IPS-18a (cell line): ENCODE measurements around the gene TMEM209.
"Not testable (repeated sequence)": the region's sequence is repeated elsewhere in the genome, so short reads cannot be mapped to it uniquely, and the experiment has no call there.

ENCODE experiments used
- H3K27ac ChIP-seq: one replicate; pipeline ENCODE4 v1.5.1; 2013; ENCODE audit warnings: low read length
- H3K27me3 ChIP-seq: one replicate; pipeline ENCODE4 v1.6.1; 2013; ENCODE audit warnings: mild to moderate bottlenecking, low read length; ENCODE audit not compliant: control insufficient read depth, insufficient read depth
- H3K36me3 ChIP-seq: one replicate; pipeline ENCODE4 v1.6.1; 2013; ENCODE audit warnings: low read depth, low read length; ENCODE audit not compliant: control insufficient read depth
- H3K4me1 ChIP-seq: one replicate; pipeline ENCODE4 v1.6.1; 2013; ENCODE audit warnings: low read depth, low read length; ENCODE audit not compliant: control insufficient read depth
- H3K4me3 ChIP-seq: one replicate; pipeline ENCODE4 v1.5.1; 2013; ENCODE audit warnings: low read length
- H3K9ac ChIP-seq: one replicate; pipeline ENCODE4 v1.6.1; 2013; ENCODE audit warnings: mild to moderate bottlenecking, low read length, moderate library complexity
- H3K9me3 ChIP-seq: one replicate; pipeline ENCODE4 v1.6.1; 2013; ENCODE audit warnings: low read depth, low read length; ENCODE audit not compliant: control insufficient read depth

Gene TMEM209

DNA sequence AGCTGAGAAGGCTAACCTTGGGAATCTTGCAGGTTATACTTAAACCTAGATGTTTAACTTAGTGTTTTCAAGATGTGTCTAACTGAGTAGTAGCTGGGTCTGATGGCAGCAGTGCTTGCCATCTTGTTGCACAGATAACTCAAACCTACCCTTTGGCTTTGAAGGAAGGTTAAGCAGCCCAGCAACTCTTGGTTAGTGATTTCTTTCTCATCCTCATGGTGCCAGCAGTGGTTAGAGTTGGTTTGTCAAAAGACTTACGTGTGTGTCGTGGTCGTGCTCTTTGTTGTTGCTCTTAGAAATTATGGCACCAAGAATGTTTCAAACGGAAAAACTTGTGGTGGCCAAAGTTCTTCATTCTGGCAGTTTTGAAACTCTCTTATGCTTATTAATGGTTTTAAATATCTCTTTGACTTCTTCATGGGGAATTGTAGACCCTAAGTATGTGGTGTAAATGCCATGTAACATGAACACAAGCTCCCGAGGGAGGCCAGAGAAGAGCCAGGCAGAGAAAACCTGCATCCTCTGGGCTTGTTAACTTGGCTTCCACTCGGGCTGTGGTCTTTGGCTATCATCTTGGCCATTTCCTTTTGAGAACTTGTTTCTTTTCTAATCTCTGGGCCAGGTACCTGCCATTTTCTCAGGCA is 73.9 kb downstream of the TMEM209 start:
- no peak overlapping the region for H3K4me3 ChIP-seq
- no peak overlapping the region for H3K9ac ChIP-seq
- H3K36me3 ChIP-seq = peaks cover 10% of the 10 kb centered on the region
- H3K27me3 ChIP-seq = no peaks in the 10 kb centered on the region
- no peaks in the 10 kb centered on the region for H3K4me1 ChIP-seq
- H3K9me3 ChIP-seq = no peaks in the 10 kb centered on the region
- H3K27ac ChIP-seq = no peak overlapping the region

DNA sequence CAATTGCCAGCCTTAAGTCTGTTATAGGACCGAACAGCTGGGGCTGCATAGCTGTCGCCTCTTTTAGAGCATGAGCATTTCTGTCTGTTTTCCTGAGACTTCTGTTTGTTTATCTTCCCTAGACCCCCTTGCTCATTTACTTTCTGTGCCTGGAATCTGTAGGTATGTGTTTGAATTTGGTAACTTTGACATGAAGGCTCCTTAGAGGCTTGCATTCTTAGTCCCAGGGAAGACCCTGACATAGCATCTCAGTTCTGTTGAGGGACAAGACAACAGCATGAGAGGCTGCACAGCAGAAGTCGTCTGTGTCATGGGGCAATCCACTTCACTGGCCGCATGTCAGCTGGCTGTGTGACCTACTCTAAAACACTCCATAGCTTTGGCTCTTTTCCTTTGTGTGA is 76.2 kb downstream of the TMEM209 start:
- Histone ChIP-seq H3K27ac (no peak overlapping the region), H3K9ac (no peak overlapping the region), H3K27me3 (no peaks in the 10 kb centered on the region), H3K4me3 (no peak overlapping the region), H3K36me3 (peaks cover 23% of the 10 kb centered on the region), H3K4me1 (no peaks in the 10 kb centered on the region), H3K9me3 (no peaks in the 10 kb centered on the region)

DNA sequence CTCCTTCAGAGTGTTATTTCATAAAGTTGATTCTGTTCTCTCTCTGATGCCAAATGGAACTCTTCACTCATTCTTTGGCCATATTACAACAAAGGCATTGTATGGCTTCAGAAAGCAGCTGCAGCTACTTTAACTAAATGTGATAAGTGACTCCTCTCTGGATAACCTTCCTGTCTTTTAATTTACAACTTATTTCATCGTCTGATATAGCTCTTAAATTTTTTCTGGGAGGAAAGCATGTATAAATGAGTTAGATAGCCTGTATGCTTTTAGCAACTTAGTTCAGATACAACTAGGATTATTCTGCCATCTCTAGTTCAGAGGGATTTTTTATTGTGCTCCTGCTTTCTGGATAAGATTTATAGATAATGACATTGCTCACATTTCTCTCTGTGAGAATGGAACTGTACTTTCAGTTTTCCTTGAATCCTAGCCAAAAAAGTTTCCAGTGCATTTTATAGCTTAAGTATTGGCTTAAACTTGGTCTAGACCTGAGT is 77.3 kb downstream of the TMEM209 start:
- no peak overlapping the region for H3K27ac ChIP-seq
- H3K4me3 ChIP-seq = no peak overlapping the region

DNA sequence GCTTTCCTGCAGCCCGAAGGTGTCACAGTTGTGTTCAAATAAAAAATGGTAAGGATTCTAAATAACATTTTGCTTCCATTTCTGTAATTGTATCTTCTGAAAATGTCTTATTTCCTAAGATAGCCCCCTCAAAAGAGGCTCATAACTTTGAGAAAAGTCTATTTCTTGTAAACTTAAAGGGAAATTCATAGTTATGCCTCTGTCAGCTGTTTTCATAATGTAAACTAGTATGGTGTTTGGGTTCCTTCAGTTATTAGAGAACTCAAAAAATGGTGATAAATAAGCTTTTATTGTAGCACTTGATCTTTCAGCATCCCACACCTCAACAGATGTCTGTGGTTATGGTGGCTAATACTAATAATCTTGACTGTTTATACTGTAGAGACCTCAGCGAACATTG is 77.8 kb downstream of the TMEM209 start:
- no peak overlapping the region for H3K27ac ChIP-seq
- no peaks in the 10 kb centered on the region for H3K27me3 ChIP-seq
- H3K4me1 ChIP-seq = no peaks in the 10 kb centered on the region
- peaks cover 24% of the 10 kb centered on the region for H3K36me3 ChIP-seq
- H3K9ac ChIP-seq = no peak overlapping the region
- no peaks in the 10 kb centered on the region for H3K9me3 ChIP-seq
- H3K4me3 ChIP-seq = no peak overlapping the region

More for the DNA sequence above, 77.3 kb downstream of the TMEM209 start:
- Histone ChIP-seq H3K4me1 (no peaks in the 10 kb centered on the region), H3K9ac (no peak overlapping the region), H3K27me3 (no peaks in the 10 kb centered on the region), H3K9me3 (no peaks in the 10 kb centered on the region), H3K36me3 (peaks cover 23% of the 10 kb centered on the region)

DNA sequence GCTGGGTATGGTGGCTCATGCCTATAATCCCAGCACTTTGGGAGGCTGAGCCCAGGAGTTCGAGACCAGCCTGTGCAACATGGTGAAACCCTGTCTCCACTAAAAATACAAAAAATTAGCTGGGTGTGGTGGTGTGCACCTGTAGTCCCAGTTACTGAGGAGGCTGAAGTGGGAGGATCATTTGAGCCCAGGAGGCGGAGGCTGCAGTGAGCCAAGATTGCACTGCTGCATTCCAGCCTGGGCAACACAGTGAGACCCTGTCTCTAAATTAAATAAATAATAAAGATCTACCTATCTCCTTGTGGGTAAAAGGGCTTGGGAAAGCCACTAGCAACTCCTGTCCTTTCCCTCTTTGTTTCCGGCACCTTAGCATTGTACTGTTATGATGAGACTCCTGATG is 78.4 kb downstream of the TMEM209 start:
- not testable (repeated sequence) for H3K9me3 ChIP-seq, H3K4me1 ChIP-seq, H3K4me3 ChIP-seq, H3K9ac ChIP-seq, H3K27me3 ChIP-seq, H3K27ac ChIP-seq
- H3K36me3 ChIP-seq = peaks cover 29% of the 10 kb centered on the region

DNA sequence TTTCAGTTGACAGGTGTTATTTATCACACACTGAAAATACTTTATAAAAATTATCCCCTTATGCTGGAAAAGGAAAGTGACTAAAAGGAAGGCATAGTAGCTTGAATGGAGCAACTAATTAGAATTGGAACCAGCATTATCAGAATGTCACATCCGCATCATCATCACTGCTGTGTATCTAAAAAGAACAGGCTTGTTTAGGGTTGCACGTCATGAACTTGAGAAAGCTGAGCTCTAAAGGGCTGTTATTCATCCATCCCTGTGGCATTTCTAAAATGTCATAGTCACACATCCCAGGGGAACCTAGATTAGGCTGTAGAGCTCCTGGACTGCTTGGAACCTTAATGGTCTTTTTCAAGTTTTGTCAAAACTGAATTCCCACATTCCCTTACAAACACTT is 80.5 kb downstream of the TMEM209 start:
- Histone ChIP-seq H3K9me3 (no peaks in the 10 kb centered on the region), H3K27me3 (no peaks in the 10 kb centered on the region), H3K27ac (no peak overlapping the region), H3K36me3 (peaks cover 32% of the 10 kb centered on the region), H3K4me1 (no peaks in the 10 kb centered on the region), H3K4me3 (no peak overlapping the region), H3K9ac (no peak overlapping the region)

DNA sequence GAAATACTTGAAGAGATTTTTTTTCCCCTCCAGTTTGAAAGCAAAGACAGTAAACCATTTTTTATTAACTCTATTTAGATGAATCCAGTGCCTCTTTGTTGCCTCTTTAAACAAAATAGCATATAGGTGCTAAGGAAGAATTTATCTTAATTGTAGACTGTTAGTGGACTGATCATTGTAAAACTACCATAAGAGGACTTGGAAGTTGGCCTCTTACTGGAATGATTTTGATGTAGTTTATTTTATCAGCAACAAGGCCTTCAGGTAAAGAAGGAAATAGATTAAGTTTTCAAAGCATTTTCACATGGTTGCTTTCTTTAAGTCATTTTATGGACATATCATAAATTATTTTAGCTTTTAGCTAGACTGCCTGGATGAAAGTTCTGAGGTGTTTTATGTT is 81.7 kb downstream of the TMEM209 start:
- H3K27me3 ChIP-seq = no peaks in the 10 kb centered on the region
- peaks cover 23% of the 10 kb centered on the region for H3K36me3 ChIP-seq
- H3K9me3 ChIP-seq = no peaks in the 10 kb centered on the region
- H3K27ac ChIP-seq = no peak overlapping the region
- H3K4me3 ChIP-seq = no peak overlapping the region
- no peaks in the 10 kb centered on the region for H3K4me1 ChIP-seq
- H3K9ac ChIP-seq = no peak overlapping the region

DNA sequence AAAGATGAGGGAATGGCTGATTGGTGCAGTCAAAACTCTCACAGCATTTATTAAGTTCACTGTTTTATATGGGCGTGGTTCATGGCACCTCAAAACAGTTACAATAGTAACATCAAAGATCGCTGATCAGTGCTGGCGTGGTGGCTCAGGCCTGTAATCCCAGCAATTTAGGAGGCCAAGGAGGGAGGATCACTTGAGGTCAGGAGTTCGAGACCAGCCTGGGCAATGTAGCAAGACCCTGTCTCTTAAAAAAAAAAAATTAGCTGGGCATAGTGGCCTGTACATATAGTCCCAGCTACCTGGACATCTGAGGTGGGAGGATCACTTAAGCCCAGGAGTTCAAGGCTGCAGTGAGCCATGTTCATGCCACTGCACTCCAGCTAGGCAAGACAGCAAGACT is 86.4 kb downstream of the TMEM209 start:
- H3K4me3 ChIP-seq = no peak overlapping the region
- H3K27me3 ChIP-seq = no peaks in the 10 kb centered on the region
- H3K9me3 ChIP-seq = no peaks in the 10 kb centered on the region
- no peaks in the 10 kb centered on the region for H3K4me1 ChIP-seq
- no peak overlapping the region for H3K9ac ChIP-seq
- H3K27ac ChIP-seq = no peak overlapping the region
- H3K36me3 ChIP-seq = peaks cover 10% of the 10 kb centered on the region

DNA sequence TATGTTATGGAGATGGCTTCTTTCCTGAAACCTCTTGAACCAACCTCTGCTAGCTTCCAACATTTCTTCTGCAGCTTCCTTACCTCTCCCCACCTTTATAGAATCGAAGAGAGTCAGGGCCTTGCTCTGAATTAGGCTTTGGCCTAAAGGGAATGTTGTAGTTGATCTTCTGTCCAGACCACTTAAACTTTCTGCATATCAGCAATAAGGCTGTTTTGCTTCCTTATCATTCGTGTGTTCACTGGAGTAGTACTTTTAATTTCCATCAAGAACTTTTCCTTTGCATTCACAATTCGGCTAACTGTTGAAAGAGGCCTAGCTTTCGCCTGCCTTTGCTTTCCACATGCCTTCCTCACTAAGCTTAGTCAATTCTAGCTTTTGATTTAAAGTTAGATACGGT is 86.9 kb downstream of the TMEM209 start:
- no peak overlapping the region for H3K4me3 ChIP-seq
- peaks cover 10% of the 10 kb centered on the region for H3K36me3 ChIP-seq
- no peaks in the 10 kb centered on the region for H3K4me1 ChIP-seq
- no peaks in the 10 kb centered on the region for H3K9me3 ChIP-seq
- H3K9ac ChIP-seq = no peak overlapping the region
- no peak overlapping the region for H3K27ac ChIP-seq
- H3K27me3 ChIP-seq = no peaks in the 10 kb centered on the region

DNA sequence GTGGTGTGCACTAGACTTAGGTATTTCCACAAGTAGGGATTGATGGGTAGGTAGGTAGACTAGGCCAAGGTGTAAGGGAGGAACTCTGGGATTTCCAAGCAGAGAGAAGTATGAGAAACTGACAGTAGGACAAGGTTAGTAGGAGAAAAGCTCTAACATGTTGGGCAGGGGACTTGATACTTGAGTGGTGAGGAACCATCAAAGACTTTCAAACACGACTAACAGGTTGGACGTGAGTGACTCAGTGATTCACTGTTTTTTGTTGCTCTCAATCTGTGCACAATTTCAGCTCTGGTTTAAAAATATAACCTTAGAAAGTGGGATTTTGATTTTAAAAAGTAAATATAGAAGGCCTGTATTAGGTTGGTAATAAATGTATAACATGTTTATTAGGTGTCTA is 90.4 kb downstream of the TMEM209 start:
- Histone ChIP-seq H3K9ac (no peak overlapping the region), H3K36me3 (no peaks in the 10 kb centered on the region), H3K9me3 (no peaks in the 10 kb centered on the region), H3K27ac (no peak overlapping the region), H3K4me1 (no peaks in the 10 kb centered on the region), H3K4me3 (no peak overlapping the region), H3K27me3 (no peaks in the 10 kb centered on the region)
